Fibroblast of pulmonary artery (primary cell): Measurements from ENCODE around the gene DUSP5.

Experiments used
- DNase-seq: peaks from one replicate; pipeline ENCODE4 v3.0.0-alpha.2; 2010; ENCODE audit warnings: low read depth
- H3K4me3 ChIP-seq: replicated peaks from 2 replicates; pipeline ENCODE4 v1.5.1; 2011; ENCODE audit warnings: low read depth, mild to moderate bottlenecking, control low read depth, low read length, moderate library complexity
- TF ChIP-seq, protein P1 (sequence below): IDR thresholded peaks from 2 replicates; pipeline ENCODE4 v1.5.1; 2011; ENCODE audit warnings: mild to moderate bottlenecking, control low read depth, low read length, inconsistent platforms; ENCODE audit errors: missing control alignments

DUSP5 gene

GRCh38 chr10:110506448-110506847 lies 8.7 kb downstream of the DUSP5 start:
- no peak overlapping the region for H3K4me3 ChIP-seq
- DNase-seq: no peak
- TF ChIP-seq, protein P1, sequence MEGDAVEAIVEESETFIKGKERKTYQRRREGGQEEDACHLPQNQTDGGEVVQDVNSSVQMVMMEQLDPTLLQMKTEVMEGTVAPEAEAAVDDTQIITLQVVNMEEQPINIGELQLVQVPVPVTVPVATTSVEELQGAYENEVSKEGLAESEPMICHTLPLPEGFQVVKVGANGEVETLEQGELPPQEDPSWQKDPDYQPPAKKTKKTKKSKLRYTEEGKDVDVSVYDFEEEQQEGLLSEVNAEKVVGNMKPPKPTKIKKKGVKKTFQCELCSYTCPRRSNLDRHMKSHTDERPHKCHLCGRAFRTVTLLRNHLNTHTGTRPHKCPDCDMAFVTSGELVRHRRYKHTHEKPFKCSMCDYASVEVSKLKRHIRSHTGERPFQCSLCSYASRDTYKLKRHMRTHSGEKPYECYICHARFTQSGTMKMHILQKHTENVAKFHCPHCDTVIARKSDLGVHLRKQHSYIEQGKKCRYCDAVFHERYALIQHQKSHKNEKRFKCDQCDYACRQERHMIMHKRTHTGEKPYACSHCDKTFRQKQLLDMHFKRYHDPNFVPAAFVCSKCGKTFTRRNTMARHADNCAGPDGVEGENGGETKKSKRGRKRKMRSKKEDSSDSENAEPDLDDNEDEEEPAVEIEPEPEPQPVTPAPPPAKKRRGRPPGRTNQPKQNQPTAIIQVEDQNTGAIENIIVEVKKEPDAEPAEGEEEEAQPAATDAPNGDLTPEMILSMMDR: no peak

DNA sequence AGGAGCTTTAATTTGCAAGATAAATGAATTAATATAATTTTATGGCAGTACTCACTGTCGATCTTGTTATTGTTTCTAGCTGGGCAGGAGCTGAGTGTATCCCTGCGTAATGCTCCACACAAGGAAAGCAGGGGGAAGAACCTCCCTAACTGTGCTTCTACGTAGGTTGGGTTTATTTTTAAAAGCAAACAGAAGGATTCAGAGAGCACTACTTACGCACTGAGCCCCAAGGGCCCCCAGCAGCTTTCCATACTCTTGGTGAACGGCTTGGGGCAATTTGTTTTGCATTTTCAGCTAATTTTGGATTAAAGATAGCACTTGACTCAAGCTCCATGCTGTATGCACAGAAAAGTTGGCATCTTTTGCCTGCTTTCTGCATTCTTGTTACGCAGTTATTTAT lies 9.6 kb downstream of the DUSP5 start:
- DNase-seq: no peak
- H3K4me3 ChIP-seq: no peak overlapping the region
- TF ChIP-seq, protein P1: no peak

DNA sequence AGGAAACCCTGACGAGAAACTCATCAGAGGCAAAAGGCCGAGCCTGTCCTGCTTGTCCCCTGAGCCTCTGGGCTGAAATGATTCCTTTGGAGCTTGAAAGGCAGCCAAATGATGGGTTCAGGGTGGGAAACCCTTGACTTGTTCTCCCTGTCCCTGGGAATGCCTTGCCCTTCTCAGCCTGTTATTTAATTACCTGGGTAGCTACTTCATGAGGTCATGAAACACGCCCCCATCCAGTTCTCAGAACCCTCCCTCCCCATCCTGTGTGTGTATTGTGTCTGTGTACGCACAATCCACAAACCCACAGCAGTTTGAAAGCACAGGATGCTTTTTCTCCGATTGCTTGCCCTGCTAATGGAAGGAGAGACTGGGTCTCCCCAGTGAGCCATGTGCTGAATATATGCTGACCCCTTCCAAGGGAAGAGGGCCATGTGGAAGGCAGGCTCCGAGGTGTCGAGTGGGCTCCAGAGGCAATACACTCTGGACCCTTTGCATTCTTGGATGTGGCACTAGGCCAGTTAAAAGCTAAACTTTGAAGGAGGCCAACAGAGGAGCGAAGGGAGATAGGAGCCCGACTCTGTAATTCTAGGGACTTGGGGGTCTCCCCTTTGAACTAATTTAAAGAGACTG lies 10.6 kb downstream of the DUSP5 start:
- H3K4me3 ChIP-seq: no peak overlapping the region
- TF ChIP-seq, protein P1: no peak
- no peak for DNase-seq

DNA sequence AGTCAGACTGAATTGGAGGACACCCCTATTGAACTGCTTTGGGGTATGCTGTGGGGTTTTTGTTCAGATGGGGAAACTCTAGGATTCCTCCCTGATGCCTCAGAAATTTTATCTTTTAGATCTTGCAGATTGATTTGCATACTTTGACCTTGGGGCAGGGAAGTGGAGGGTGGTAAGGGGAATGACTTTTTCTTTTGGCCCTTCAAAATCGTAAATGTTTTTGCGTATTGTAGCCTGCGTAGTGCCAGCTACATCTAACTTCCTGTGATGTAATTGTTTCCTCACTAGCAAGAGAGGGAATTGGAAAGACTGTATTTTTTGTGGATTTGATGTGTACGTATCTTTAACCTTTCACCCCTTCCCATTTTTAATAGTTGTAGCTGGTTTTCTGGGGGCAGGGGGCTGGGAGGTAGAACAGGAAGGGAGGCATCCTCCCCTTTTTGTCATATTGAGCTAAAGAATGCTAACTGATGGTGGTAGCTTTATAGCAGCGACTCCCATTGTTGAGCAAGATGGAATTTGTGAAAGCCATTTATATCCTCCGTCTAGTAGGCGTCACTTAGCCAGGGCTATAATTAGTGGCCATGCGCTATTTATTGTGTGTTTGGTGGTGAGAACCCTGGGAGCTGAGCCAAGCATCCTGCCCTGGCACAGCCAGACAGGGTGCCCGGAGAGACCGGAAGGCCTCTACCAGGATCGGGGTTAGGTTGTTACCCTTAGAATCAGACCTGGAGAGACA lies 11.3 kb downstream of the DUSP5 start:
- DNase-seq: no peak
- no peak overlapping the region for H3K4me3 ChIP-seq
- TF ChIP-seq, protein P1: no peak

DNA sequence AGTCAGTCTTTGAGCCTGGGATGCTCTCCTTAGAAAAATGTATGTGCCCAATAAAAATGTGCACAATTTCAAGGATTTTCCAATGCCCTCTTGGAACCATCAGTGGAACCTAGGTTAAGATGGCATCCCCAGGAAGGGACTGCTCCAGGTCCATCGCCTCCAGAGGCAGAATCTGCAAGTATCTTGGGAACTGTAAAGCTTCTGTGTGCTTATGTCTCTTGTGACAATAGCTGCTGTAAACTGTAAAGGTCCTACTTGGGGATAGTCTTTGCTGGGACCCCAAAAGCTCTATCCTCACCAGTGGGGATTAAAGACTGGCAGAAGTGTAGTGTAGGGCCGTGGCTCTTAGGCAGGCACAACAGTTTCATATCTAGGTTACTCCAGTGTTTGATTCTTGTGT lies 11.9 kb downstream of the DUSP5 start:
- TF ChIP-seq, protein P1: no peak
- H3K4me3 ChIP-seq: no peak overlapping the region
- DNase-seq: no peak

DNA sequence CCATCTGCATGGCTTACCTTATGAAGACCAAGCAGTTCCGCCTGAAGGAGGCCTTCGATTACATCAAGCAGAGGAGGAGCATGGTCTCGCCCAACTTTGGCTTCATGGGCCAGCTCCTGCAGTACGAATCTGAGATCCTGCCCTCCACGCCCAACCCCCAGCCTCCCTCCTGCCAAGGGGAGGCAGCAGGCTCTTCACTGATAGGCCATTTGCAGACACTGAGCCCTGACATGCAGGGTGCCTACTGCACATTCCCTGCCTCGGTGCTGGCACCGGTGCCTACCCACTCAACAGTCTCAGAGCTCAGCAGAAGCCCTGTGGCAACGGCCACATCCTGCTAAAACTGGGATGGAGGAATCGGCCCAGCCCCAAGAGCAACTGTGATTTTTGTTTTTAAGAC lies 12.4 kb downstream of the DUSP5 start:
- TF ChIP-seq, protein P1: no peak
- no peak for DNase-seq
- no peak overlapping the region for H3K4me3 ChIP-seq

DNA sequence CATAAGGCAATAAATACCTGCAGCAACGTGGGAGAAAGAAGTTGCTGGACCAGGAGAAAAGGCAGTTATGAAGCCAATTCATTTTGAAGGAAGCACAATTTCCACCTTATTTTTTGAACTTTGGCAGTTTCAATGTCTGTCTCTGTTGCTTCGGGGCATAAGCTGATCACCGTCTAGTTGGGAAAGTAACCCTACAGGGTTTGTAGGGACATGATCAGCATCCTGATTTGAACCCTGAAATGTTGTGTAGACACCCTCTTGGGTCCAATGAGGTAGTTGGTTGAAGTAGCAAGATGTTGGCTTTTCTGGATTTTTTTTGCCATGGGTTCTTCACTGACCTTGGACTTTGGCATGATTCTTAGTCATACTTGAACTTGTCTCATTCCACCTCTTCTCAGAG lies 13.0 kb downstream of the DUSP5 start:
- DNase-seq: no peak
- TF ChIP-seq, protein P1: no peak
- no peak overlapping the region for H3K4me3 ChIP-seq
